ENCODE results near the gene TMEM209.
"Not testable (repeated sequence)": the region's sequence is repeated elsewhere in the genome, so short reads cannot be mapped to it uniquely, and the experiment has no call there.

Gene TMEM209

DNA sequence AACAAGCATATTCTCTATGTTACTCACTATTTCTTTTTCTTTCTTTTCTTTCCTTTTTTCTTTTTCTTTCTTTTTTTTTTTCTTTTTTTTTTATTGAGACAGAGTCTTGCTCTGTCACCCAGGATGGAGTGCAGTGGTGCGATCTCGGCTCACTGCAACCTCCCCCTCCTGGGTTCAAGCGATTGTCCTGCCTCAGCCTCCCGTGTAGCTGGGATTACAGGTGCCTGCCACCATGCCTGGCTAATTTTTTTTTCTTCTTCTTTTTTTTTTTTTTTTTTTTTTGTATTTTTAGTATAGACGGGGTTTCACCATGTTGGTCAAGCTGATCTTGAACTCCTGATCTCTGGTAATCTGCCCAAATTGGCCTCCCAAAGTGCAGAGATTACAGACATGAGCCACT, 59.1 kb downstream of the TMEM209 start:
- CTCF ChIA-PET = interaction anchor here (0.7 kb wide), 1 partner anchor 549 kb away, joined by 4 read pairs; no protein-coding TSS in a partner anchor

DNA sequence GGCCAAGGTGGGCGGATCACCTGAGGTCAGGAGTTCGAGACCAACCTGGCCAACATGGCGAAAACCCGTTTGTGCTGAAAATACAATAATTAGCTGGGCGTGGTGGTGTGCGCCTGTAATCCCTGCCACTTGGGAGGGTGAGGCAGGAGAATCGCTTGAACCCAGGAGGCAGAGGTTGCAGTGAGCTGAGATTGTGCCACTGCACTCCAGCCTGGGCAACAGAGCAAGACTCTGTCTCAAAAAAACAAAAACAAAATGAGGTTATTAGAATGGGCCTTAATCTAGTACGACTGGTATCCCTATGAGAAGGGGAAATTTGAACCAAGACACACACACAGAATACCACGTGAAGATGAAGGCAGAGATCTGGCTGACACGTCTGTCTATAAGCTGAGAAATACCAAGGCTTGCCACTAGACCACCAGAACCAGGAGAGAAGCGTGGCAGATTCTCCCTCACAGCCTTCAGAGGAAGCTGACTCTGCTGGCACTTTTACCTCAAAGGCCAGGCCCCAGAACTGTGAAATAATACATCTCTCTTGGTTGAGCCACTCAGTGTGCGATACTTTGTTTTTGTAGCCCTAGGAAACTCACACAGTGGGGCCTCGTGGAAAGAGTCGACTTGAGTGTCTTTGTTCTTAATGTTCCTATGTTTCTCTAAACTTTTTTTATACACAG, 59.6 kb downstream of the TMEM209 start:
- H3K36me3 ChIP-seq (ENCODE audit: control insufficient read depth in 2 of 2, insufficient read depth in 1 of 2, low read length in 2 of 2) = no peaks in the 10 kb centered on the region; a peak in 1 of 3 replicates
- no peaks in the 10 kb centered on the region for H3K4me1 ChIP-seq (ENCODE audit: control insufficient read depth, insufficient read depth, low read length)
- H3K9me3 ChIP-seq (ENCODE audit: control insufficient read depth, insufficient read depth, low read depth, low read length) = no peaks in the 10 kb centered on the region
- H3K27ac ChIP-seq (ENCODE audit: extremely low read depth, low read depth, low read length) = no peak overlapping the region
- TF ChIP-seq ZNF121 (tag by site-specific recombination; IDR thresholded peaks at IDR 0.05) (0 out of 2 replicates have a peak, but pooled peaks have one; percentile 18), ZNF623 (tag by site-specific recombination; IDR thresholded peaks at IDR 0.05) (no peak)
- H3K4me3 ChIP-seq (ENCODE audit: low read depth, low read length) = no peak overlapping the region
- ChIA-PET POLR2A (interaction anchor here (0.7 kb wide), 1 partner anchor 11 kb away, joined by 6 read pairs; no protein-coding TSS in a partner anchor), CTCF (no interaction called here)

More for the DNA sequence above, 59.1 kb downstream of the TMEM209 start:
- TF ChIP-seq, protein P1, sequence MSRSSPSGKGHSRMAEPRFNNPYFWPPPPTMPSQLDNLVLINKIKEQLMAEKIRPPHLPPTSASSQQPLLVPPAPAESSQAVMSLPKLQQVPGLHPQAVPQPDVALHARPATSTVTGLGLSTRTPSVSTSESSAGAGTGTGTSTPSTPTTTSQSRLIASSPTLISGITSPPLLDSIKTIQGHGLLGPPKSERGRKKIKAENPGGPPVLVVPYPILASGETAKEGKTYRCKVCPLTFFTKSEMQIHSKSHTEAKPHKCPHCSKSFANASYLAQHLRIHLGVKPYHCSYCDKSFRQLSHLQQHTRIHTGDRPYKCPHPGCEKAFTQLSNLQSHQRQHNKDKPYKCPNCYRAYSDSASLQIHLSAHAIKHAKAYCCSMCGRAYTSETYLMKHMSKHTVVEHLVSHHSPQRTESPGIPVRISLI (tag by site-specific recombination; IDR thresholded peaks at IDR 0.05) = peak; percentile 86
- not testable (repeated sequence) for H3K27ac ChIP-seq (ENCODE audit: extremely low read depth, low read depth, low read length); H3K36me3 ChIP-seq (ENCODE audit: control insufficient read depth in 2 of 2, insufficient read depth in 1 of 2, low read length in 2 of 2); H3K4me3 ChIP-seq (ENCODE audit: low read depth, low read length); H3K4me1 ChIP-seq (ENCODE audit: control insufficient read depth, insufficient read depth, low read length); H3K9me3 ChIP-seq (ENCODE audit: control insufficient read depth, insufficient read depth, low read depth, low read length)
- POLR2A ChIA-PET = interaction anchor here (0.7 kb wide), 1 partner anchor 10 kb away, joined by 6 read pairs; no protein-coding TSS in a partner anchor

DNA sequence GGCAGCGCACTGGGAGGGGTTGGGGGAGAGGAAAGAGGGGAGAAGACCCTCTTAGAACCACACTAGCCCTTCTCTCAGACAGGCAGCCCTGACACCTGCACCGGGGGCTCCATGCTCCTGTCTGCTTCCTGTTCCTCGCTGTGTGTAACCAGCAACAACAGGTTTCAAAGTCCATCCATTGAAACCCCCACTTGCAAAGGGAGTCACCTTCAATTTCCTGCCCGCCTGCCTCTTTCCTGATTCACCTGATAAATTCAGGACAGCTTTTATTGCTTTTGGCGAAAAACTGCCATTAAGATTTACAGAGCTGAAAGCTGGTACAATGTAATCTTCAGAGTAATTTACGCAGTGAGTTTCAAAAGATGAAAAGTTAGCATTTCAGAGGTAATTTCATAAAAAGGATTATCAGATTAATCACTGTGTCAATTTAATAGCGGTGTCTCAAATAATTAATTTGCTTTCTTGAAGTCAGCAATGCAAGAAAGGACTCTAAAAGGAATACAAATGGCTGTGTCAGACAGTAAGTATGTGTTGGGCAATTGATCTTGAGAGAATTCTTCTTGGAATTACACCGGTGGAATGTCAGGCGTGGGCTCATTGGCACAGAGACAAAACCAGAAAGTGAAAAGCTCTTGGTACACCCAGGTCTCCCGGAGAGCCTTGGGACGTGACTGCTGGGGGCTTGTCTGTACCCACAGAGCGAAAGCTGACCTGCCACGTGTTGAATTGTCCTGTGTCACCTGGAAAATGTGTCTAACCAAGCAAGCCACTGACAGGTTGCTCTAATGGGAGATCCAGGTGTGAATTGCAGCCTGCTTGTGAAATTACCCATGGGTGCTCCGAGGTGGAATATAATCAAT, 60.7 kb downstream of the TMEM209 start:
- Histone ChIP-seq H3K36me3 (ENCODE audit: control insufficient read depth in 2 of 2, insufficient read depth in 1 of 2, low read length in 2 of 2) (peaks cover 0 to 4% of the 10 kb centered on the region in 2 experiments; a peak in 2 of 3 replicates), H3K27ac (ENCODE audit: extremely low read depth, low read depth, low read length) (no peak overlapping the region), H3K9me3 (ENCODE audit: control insufficient read depth, insufficient read depth, low read depth, low read length) (no peaks in the 10 kb centered on the region), H3K4me1 (ENCODE audit: control insufficient read depth, insufficient read depth, low read length) (no peaks in the 10 kb centered on the region), H3K4me3 (ENCODE audit: low read depth, low read length) (no peak overlapping the region)
- POLR2A ChIA-PET = no interaction called here
- CTCF ChIA-PET = no interaction called here
- TF ChIP-seq ZNF558 (tag by site-specific recombination; IDR thresholded peaks at IDR 0.05) = no peak
- TF ChIP-seq, protein P2, sequence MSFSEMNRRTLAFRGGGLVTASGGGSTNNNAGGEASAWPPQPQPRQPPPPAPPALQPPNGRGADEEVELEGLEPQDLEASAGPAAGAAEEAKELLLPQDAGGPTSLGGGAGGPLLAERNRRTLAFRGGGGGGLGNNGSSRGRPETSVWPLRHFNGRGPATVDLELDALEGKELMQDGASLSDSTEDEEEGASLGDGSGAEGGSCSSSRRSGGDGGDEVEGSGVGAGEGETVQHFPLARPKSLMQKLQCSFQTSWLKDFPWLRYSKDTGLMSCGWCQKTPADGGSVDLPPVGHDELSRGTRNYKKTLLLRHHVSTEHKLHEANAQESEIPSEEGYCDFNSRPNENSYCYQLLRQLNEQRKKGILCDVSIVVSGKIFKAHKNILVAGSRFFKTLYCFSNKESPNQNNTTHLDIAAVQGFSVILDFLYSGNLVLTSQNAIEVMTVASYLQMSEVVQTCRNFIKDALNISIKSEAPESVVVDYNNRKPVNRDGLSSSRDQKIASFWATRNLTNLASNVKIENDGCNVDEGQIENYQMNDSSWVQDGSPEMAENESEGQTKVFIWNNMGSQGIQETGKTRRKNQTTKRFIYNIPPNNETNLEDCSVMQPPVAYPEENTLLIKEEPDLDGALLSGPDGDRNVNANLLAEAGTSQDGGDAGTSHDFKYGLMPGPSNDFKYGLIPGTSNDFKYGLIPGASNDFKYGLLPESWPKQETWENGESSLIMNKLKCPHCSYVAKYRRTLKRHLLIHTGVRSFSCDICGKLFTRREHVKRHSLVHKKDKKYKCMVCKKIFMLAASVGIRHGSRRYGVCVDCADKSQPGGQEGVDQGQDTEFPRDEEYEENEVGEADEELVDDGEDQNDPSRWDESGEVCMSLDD (tag by site-specific recombination; IDR thresholded peaks at IDR 0.05) = no peak
- TF ChIP-seq ZBTB48 (tag by site-specific recombination; IDR thresholded peaks at IDR 0.05) = no peak
- TF ChIP-seq, protein P3, sequence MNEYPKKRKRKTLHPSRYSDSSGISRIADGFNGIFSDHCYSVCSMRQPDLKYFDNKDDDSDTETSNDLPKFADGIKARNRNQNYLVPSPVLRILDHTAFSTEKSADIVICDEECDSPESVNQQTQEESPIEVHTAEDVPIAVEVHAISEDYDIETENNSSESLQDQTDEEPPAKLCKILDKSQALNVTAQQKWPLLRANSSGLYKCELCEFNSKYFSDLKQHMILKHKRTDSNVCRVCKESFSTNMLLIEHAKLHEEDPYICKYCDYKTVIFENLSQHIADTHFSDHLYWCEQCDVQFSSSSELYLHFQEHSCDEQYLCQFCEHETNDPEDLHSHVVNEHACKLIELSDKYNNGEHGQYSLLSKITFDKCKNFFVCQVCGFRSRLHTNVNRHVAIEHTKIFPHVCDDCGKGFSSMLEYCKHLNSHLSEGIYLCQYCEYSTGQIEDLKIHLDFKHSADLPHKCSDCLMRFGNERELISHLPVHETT (tag by site-specific recombination; IDR thresholded peaks at IDR 0.05) = no peak
- no peak for TF ChIP-seq ZNF350 (tag by site-specific recombination; IDR thresholded peaks at IDR 0.05)
- TF ChIP-seq, protein P4, sequence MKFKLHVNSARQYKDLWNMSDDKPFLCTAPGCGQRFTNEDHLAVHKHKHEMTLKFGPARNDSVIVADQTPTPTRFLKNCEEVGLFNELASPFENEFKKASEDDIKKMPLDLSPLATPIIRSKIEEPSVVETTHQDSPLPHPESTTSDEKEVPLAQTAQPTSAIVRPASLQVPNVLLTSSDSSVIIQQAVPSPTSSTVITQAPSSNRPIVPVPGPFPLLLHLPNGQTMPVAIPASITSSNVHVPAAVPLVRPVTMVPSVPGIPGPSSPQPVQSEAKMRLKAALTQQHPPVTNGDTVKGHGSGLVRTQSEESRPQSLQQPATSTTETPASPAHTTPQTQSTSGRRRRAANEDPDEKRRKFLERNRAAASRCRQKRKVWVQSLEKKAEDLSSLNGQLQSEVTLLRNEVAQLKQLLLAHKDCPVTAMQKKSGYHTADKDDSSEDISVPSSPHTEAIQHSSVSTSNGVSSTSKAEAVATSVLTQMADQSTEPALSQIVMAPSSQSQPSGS (tag by site-specific recombination; IDR thresholded peaks at IDR 0.05; ENCODE audit: low read depth) = no peak
- no peak for TF ChIP-seq ZNF426 (tag by site-specific recombination; IDR thresholded peaks at IDR 0.05)
- TF ChIP-seq GLIS2 (tag by site-specific recombination; IDR thresholded peaks at IDR 0.05) = no peak
- no peak for TF ChIP-seq ZFP41 (tag by site-specific recombination; IDR thresholded peaks at IDR 0.05; ENCODE audit: borderline replicate concordance)
- TF ChIP-seq ZNF132 (tag by site-specific recombination; IDR thresholded peaks at IDR 0.05; ENCODE audit: borderline replicate concordance) = no peak
- TF ChIP-seq, protein P5, sequence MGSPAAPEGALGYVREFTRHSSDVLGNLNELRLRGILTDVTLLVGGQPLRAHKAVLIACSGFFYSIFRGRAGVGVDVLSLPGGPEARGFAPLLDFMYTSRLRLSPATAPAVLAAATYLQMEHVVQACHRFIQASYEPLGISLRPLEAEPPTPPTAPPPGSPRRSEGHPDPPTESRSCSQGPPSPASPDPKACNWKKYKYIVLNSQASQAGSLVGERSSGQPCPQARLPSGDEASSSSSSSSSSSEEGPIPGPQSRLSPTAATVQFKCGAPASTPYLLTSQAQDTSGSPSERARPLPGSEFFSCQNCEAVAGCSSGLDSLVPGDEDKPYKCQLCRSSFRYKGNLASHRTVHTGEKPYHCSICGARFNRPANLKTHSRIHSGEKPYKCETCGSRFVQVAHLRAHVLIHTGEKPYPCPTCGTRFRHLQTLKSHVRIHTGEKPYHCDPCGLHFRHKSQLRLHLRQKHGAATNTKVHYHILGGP (tag by site-specific recombination; IDR thresholded peaks at IDR 0.05) = no peak
- TF ChIP-seq ZNF560 (tag by site-specific recombination; IDR thresholded peaks at IDR 0.05; ENCODE audit: borderline replicate concordance) = no peak
- no peak for TF ChIP-seq BCL11A (tag by site-specific recombination; IDR thresholded peaks at IDR 0.05; ENCODE audit: low read depth)
- TF ChIP-seq ZNF391 (tag by site-specific recombination; IDR thresholded peaks at IDR 0.05; ENCODE audit: borderline replicate concordance, low read depth) = no peak
- TF ChIP-seq TCF7L2 (IDR thresholded peaks at IDR 0.05; ENCODE audit: borderline replicate concordance, low read depth, low read length) = no peak
- TF ChIP-seq ZNF341 (tag by site-specific recombination; IDR thresholded peaks at IDR 0.05; ENCODE audit: low read depth) = no peak
- no peak for TF ChIP-seq ZNF501 (tag by site-specific recombination; IDR thresholded peaks at IDR 0.05)
- no peak for TF ChIP-seq ZNF174 (tag by site-specific recombination; IDR thresholded peaks at IDR 0.05)
